Coronary artery (tissue), 2 donors: ENCODE results near the gene KLF9.

ENCODE experiments used
- DNase-seq: peaks from one replicate; pipeline ENCODE4 v3.0.0-alpha.2; 2017; ENCODE audit warnings: low spot score
- H3K27ac ChIP-seq, 2 donors: fragments of 200-600 bp; sonication (generic); one replicate each; pipeline ENCODE4 v1.5.1; 2016 to 2019
- H3K4me3 ChIP-seq: fragments of 200-600 bp; sonication (generic); 2 replicates; pipeline ENCODE4 v1.5.1; 2016; ENCODE audit warnings: mild to moderate bottlenecking, moderate library complexity
- TF ChIP-seq, protein P1 (sequence below): fragments of 200-600 bp; sonication (generic); IDR thresholded peaks from one replicate; pipeline ENCODE4 v1.5.1; 2019; ENCODE audit warnings: antibody characterized with exemption

KLF9 gene

DNA sequence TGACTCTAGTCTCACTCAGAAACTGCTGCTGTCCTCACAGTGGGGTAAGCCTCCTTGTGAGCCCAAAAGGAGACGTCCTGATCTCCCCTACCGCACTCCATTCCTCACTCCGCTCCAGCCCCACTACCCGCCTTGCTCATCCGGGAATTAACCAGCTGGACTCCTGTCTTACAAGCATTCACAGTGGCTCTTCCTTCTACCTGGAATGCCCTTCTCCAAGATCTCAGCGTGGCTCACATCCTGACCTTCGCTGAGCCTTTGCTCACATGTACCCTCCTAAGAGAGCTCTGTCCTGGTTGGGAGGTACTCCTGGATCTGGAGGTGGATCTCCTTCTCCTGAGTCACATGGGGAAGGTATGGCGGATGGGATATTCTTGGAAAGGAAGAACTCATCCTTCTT is 10.7 kb upstream of the KLF9 start:
- TF ChIP-seq, protein P1, sequence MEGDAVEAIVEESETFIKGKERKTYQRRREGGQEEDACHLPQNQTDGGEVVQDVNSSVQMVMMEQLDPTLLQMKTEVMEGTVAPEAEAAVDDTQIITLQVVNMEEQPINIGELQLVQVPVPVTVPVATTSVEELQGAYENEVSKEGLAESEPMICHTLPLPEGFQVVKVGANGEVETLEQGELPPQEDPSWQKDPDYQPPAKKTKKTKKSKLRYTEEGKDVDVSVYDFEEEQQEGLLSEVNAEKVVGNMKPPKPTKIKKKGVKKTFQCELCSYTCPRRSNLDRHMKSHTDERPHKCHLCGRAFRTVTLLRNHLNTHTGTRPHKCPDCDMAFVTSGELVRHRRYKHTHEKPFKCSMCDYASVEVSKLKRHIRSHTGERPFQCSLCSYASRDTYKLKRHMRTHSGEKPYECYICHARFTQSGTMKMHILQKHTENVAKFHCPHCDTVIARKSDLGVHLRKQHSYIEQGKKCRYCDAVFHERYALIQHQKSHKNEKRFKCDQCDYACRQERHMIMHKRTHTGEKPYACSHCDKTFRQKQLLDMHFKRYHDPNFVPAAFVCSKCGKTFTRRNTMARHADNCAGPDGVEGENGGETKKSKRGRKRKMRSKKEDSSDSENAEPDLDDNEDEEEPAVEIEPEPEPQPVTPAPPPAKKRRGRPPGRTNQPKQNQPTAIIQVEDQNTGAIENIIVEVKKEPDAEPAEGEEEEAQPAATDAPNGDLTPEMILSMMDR, result no peak
- DNase-seq, result no peak
- no peak overlapping the region for H3K27ac ChIP-seq
- no peak overlapping the region for H3K4me3 ChIP-seq

- H3K27ac ChIP-seq, result peak overlapping the region; percentile 100
- no peak overlapping the region for H3K4me3 ChIP-seq
- TF ChIP-seq, protein P1, result no peak
- DNase-seq, result no peak
Observed at GRCh38 chr9:70422371-70423043, 8.1 kb upstream of the KLF9 start.

DNA sequence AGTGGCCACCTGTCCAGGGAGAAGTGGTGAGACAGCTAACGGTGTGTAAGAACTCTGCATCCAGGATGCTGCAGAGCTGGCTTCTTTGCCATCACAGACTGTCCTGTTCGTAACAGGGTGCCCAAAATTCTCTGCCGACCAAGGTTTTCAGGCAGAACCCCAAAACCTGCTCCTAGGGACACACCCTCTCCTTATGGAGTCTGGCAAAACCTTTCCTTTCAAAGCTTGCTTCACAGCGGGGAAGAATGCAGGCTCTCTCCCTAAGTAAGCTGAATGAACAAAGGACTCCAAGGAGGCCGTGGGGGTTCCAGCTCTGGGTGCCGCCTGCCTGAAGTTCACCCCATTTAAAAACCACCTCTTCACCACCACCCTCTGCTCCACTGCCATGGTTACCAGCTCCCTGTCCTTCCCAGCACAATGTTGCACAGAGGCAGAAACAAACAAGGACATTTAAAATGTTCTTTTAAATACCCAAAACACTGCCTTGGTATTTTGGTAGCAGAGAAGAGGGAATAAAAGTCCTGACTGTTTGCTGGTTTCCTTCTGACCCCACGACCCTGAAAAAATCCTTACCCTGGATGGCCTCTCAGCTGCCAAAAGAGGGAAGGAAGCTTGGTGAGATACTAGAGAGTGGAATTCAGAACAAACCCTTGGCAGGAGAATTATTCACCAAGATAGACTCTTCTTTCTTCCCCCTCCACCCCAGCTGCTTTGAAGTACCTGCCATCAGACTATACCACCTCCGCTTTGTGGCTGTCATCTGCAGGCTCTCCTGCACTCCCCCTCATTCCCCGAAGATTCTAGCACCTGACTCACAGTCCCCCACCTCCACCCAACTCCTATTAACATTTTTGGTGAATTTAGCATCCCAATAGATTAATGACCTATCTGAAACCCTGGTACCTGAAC is 7.1 kb upstream of the KLF9 start:
- TF ChIP-seq, protein P1, result no peak
- no peak for DNase-seq
- Histone ChIP-seq H3K4me3 (peak overlapping the region; percentile 83), H3K27ac (peak overlapping the region; percentile 100)

- DNase-seq, result peak; percentile 98
- H3K27ac ChIP-seq, result peak overlapping the region; percentile 100
- TF ChIP-seq, protein P1, result no peak
- H3K4me3 ChIP-seq, result peak overlapping the region; percentile 83
Observed at GRCh38 chr9:70420441-70421271, 6.2 kb upstream of the KLF9 start.

GRCh38 chr9:70419556-70420440 is 5.3 kb upstream of the KLF9 start:
- Histone ChIP-seq H3K4me3 (peak overlapping the region; percentile 83), H3K27ac (peak overlapping the region; percentile 100)
- TF ChIP-seq, protein P1, result no peak
- peak; percentile 99 for DNase-seq
